ENCODE results near the gene APOO. TPM values are rescaled to one million over a fixed set of nuclear protein-coding genes. Genes with fewer than 3 reads are reported as not detected.
A peak's percentile ranks its signal among the peaks of the same experiment; 100 is the strongest.
"Not testable (repeated sequence)": the region's sequence is repeated elsewhere in the genome, so short reads cannot be mapped to it uniquely, and the experiment has no call there.

APOO gene
- total RNA-seq, 2 donors from 2014 or later: 7.5 to 9.9 TPM

DNA sequence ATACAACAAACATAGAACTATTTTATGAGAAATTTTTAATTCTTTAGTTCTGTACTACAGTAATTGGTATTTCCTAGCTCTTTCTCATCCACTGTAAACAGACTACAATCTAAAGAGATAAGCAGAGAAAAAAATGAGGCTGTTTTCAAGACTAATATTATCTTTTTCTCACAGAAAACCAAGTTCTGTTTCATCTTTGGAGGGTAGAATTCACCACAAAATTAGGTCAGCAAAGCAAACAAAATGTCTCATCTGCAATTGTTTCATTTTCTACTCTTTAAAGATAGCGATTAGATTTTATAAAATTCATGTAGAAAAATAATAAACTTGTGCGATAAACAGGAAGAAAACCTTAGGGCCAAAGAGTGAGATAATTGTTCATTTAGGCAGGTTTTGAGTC, 10.8 kb downstream of the APOO start:
- no peak for ATAC-seq
- no peaks in the 10 kb centered on the region for H3K36me3 ChIP-seq (replicated peaks in 1 of 2; ENCODE audit: insufficient read depth in 1 of 2, low read depth in 2 of 2)
- peaks cover 3% of the 10 kb centered on the region for H3K4me1 ChIP-seq
- 58 to 65% methylated on average over 2 of the region's 2 CpGs for whole genome bisulfite sequencing, 2 donors
- TF ChIP-seq, protein P1, sequence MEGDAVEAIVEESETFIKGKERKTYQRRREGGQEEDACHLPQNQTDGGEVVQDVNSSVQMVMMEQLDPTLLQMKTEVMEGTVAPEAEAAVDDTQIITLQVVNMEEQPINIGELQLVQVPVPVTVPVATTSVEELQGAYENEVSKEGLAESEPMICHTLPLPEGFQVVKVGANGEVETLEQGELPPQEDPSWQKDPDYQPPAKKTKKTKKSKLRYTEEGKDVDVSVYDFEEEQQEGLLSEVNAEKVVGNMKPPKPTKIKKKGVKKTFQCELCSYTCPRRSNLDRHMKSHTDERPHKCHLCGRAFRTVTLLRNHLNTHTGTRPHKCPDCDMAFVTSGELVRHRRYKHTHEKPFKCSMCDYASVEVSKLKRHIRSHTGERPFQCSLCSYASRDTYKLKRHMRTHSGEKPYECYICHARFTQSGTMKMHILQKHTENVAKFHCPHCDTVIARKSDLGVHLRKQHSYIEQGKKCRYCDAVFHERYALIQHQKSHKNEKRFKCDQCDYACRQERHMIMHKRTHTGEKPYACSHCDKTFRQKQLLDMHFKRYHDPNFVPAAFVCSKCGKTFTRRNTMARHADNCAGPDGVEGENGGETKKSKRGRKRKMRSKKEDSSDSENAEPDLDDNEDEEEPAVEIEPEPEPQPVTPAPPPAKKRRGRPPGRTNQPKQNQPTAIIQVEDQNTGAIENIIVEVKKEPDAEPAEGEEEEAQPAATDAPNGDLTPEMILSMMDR (IDR thresholded peaks at IDR 0.05): no peak
- TF ChIP-seq POLR2A (IDR thresholded peaks at IDR 0.05): no peak
- no peaks in the 10 kb centered on the region for H3K27me3 ChIP-seq
- no peaks in the 10 kb centered on the region for H3K9me3 ChIP-seq
- intact Hi-C loops (cut with DNase I): loop anchor here (10.0 kb wide), 1 partner anchor 122 kb away; no protein-coding TSS in a partner anchor
- no peak for DNase-seq
- no peak overlapping the region for H3K4me3 ChIP-seq
- peak overlapping the region in 1 of 4 donors; percentile 14 for H3K27ac ChIP-seq

DNA sequence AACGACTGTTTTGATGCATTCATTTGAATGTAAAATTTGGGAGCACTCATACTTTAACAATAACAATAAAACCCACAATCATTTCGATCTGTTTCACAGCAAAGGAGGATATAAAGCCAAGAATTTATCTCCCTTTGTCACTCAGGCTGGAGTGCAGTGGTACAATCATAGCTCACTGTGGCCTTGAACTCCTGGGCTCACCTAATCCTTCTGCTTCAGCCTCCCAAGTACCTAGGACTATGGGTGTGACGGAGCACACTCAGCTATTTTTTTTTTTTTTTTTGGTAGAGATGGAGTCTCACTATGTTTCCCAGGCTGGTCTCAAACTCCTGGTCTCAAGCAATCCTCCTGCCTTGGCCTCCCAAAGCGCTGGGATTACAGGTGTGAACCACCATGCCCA, 11.2 kb downstream of the APOO start:
- DNase-seq; H3K4me3 ChIP-seq; ATAC-seq; H3K27ac ChIP-seq; H3K9me3 ChIP-seq; H3K4me1 ChIP-seq; H3K36me3 ChIP-seq (replicated peaks in 1 of 2; ENCODE audit: insufficient read depth in 1 of 2, low read depth in 2 of 2); H3K27me3 ChIP-seq: not testable (repeated sequence)
- WGBS, 2 donors: 62 to 75% methylated on average over 4 of the region's 4 CpGs
- intact Hi-C loops (cut with DNase I): loop anchor here (10.0 kb wide), 1 partner anchor 122 kb away; no protein-coding TSS in a partner anchor

DNA sequence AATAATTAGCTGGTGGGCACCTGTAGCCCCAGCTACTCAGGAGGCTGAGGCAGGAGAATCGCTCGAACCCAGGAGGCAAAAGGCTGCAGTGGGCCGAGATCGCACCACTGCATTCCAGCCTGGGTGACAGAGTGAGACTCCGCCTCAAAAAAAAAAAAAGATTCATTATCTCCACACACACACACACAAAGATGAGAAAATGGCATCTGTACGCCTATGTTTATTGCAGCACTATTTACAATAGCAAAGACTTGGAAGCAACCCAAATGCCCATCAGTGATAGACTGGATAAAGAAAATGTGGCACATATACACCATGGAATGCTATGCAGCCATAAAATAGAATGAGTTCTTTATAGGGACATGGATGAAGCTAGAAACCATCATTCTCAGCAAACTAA, 12.7 kb downstream of the APOO start:
- WGBS, 2 donors: 72 to 74% methylated on average over 5 to 6 of the region's 6 CpGs
- not testable (repeated sequence) for H3K27me3 ChIP-seq; H3K4me1 ChIP-seq; H3K4me3 ChIP-seq; H3K9me3 ChIP-seq; ATAC-seq; H3K27ac ChIP-seq; H3K36me3 ChIP-seq (replicated peaks in 1 of 2; ENCODE audit: insufficient read depth in 1 of 2, low read depth in 2 of 2); DNase-seq
- intact Hi-C loops (cut with DNase I): loop anchor here (10.0 kb wide), 1 partner anchor 120 kb away; no protein-coding TSS in a partner anchor

DNA sequence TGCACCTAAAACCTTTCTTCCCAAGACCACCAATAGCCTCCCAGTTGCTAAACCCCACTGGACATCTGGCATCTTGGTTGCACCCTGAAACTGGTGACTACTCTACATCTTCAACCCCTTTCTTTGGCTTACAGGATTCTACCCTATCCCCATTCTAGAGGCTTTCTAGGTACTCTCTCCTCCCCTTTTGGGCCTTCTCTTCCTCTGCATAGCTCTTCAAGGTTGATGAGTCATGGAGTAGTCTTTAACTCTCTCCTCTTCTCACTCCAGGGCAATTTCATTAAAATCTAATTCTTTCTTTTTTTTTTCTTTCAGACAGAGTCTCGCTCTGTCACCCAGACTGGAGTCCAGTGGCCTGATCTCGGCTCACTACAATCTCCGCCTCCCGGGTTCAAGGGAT, 16.8 kb downstream of the APOO start:
- no peaks in the 10 kb centered on the region for H3K9me3 ChIP-seq
- no peak overlapping the region for H3K4me3 ChIP-seq
- no peak overlapping the region for H3K27ac ChIP-seq
- intact Hi-C loops (cut with DNase I): loop anchor here (10.0 kb wide), 1 partner anchor 116 kb away; no protein-coding TSS in a partner anchor
- TF ChIP-seq, protein P1 (IDR thresholded peaks at IDR 0.05): no peak
- no peak for TF ChIP-seq POLR2A (IDR thresholded peaks at IDR 0.05)
- H3K27me3 ChIP-seq: no peaks in the 10 kb centered on the region
- peaks cover 4% of the 10 kb centered on the region for H3K4me1 ChIP-seq
- WGBS, 2 donors: 100% methylated on average over 2 to 4 of the region's 4 CpGs
- ATAC-seq (no peak), DNase-seq (no peak)
- H3K36me3 ChIP-seq (replicated peaks in 1 of 2; ENCODE audit: insufficient read depth in 1 of 2, low read depth in 2 of 2): no peaks in the 10 kb centered on the region

DNA sequence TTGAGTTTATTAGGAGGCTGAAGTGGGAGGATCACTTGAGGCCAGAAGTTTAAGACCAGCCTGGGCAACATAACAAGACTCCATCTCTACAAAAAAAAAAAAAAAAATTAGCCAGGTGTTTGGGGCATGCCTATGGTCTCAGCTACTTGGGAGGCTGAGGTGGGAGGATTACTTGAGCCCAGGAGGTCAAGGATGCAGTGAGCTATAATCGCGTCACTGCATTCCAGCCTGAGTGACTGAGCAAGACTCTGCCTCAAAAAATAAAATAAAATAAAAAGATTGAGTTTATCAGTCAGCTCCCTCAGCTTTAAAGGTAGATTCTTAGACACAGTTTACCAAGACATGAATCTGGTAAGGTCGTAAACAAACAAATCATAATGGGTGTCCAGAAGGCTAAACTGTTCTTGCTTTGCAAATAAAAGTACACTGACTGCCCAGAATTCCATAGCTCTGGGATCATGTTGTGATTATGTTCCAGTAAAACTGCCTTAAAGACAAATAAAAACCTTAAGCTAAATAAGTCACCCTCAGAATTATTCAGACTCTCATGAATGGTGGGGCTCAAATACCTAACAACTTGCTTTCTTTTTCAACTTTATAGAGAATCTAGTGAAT, 18.7 kb downstream of the APOO start:
- no peaks in the 10 kb centered on the region for H3K27me3 ChIP-seq
- ATAC-seq (peak; percentile 15), DNase-seq (no peak)
- H3K4me1 ChIP-seq: peaks cover 4% of the 10 kb centered on the region
- TF ChIP-seq POLR2A (IDR thresholded peaks at IDR 0.05): no peak
- TF ChIP-seq, protein P1 (IDR thresholded peaks at IDR 0.05): no peak
- H3K27ac ChIP-seq: peak overlapping the region in 2 of 4 donors; percentile 15 to 59
- H3K9me3 ChIP-seq: no peaks in the 10 kb centered on the region
- H3K36me3 ChIP-seq (replicated peaks in 1 of 2; ENCODE audit: insufficient read depth in 1 of 2, low read depth in 2 of 2): no peaks in the 10 kb centered on the region
- no peak overlapping the region for H3K4me3 ChIP-seq
- intact Hi-C loops (cut with DNase I): no loop called here
- 81% methylated on average over 2 to 3 of the region's 3 CpGs for WGBS, 2 donors

DNA sequence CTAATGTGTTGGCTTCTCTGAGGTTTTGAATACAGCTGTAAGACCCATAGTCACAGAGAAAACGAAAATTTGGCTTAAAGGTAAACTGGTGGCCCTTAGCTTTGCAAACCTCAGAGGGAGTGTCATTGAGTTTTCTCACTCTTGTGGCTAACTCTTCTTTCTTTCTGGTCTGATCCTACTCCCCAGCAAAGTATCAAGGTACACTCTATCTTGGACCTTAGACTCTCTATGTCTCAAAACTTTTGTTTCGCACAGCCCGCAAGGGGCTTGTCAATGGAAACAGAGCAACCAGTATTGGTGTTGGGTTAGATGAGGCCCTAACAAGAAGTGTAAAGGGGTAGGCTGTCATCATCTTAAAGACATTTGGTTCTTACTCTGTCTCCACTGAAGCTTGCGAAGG, 19.8 kb downstream of the APOO start:
- no peaks in the 10 kb centered on the region for H3K27me3 ChIP-seq
- H3K4me1 ChIP-seq: peaks cover 4% of the 10 kb centered on the region
- intact Hi-C loops (cut with DNase I): no loop called here
- H3K9me3 ChIP-seq: no peaks in the 10 kb centered on the region
- TF ChIP-seq, protein P1 (IDR thresholded peaks at IDR 0.05): no peak
- TF ChIP-seq POLR2A (IDR thresholded peaks at IDR 0.05): no peak
- WGBS, 2 donors: 84 to 92% methylated on average over 4 of the region's 4 CpGs
- H3K36me3 ChIP-seq (replicated peaks in 1 of 2; ENCODE audit: insufficient read depth in 1 of 2, low read depth in 2 of 2): no peaks in the 10 kb centered on the region
- H3K27ac ChIP-seq: no peak overlapping the region
- H3K4me3 ChIP-seq: no peak overlapping the region
- no peak for ATAC-seq
- no peak for DNase-seq
